ENCODE results near the gene WDR90.

WDR90 gene

DNA sequence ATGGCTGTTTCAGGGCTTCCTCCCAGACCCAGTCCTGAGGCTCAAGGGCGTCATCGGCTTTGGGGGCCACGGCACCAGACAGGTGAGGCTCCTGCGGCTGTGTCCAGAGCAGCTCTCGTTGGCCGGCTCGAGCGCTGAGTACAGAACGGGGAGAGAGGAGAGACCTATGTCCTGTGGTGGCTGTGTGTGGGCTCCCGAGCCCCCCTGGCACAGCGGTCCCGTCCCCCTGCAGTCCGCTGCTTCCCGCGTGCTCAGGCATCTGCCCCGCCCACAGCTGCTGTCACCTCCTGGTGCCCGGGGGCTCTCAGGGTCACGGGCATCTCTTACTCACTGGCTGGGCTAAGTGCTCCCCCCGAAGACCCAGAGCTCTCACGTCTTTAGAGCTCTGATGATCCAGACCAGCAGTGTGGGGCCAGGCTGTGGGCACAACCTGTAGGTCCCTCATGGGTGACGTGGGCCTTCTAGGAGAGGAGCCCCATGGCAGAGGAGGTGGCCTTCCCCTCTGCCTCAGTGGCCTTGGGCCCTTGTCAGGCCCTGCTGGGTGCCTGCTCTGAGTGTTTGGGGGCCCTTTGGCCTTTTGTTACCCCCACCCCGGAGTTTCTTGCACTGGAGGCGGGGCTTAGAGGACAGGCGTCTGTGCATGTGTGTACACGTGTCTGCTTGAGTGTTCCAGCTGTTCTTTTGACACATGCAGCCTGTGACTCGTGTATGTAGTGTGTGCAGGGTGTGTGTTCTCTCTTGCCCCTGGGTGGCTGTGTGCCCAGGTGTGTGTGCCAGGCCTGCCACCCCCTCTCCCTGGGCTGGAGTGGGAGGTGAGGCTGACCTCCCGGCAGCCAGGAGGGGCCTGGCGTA is 3.5 kb downstream of the WDR90 start:
- no peak overlapping the region for H3K4me3 ChIP-seq (ENCODE audit: low read length)
- TF ChIP-seq ZNF274 (IDR thresholded peaks at IDR 0.05; ENCODE audit: low read depth, low read length), result no peak

- TF ChIP-seq ZNF274 (IDR thresholded peaks at IDR 0.05; ENCODE audit: low read depth, low read length), result no peak
- no peak overlapping the region for H3K4me3 ChIP-seq (ENCODE audit: low read length)
Measured at GRCh38 chr16:654034-654433, 4.9 kb downstream of the WDR90 start.

- no peak overlapping the region for H3K4me3 ChIP-seq (ENCODE audit: low read length)
- TF ChIP-seq ZNF274 (IDR thresholded peaks at IDR 0.05; ENCODE audit: low read depth, low read length), result no peak
Measured at GRCh38 chr16:657487-657886, 8.3 kb downstream of the WDR90 start.

GRCh38 chr16:658679-659571 is 9.8 kb downstream of the WDR90 start:
- H3K4me3 ChIP-seq (ENCODE audit: low read length), result no peak overlapping the region
- TF ChIP-seq ZNF274 (IDR thresholded peaks at IDR 0.05; ENCODE audit: low read depth, low read length), result no peak

GRCh38 chr16:659618-660017 is 10.5 kb downstream of the WDR90 start:
- TF ChIP-seq ZNF274 (IDR thresholded peaks at IDR 0.05; ENCODE audit: low read depth, low read length), result no peak
- no peak overlapping the region for H3K4me3 ChIP-seq (ENCODE audit: low read length)

DNA sequence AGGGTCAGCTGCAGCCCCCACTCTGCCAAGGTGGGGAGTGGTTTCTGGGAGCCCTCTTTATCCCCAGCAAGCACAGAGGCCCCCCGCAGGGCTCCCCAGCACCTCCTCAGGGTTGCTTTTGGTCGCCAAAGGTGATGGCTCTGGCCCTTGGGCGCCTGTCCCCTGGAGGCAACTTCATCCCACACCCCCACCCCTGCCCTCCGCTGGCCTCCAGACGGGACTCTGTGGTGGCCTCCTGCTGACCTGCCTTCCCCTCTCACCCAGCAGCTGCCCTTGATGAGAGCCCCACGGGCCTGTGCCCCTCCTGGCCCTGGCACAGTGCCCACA is 10.9 kb downstream of the WDR90 start:
- no peak overlapping the region for H3K4me3 ChIP-seq (ENCODE audit: low read length)
- no peak for TF ChIP-seq ZNF274 (IDR thresholded peaks at IDR 0.05; ENCODE audit: low read depth, low read length)

GRCh38 chr16:660459-661183 is 11.5 kb downstream of the WDR90 start:
- TF ChIP-seq ZNF274 (IDR thresholded peaks at IDR 0.05; ENCODE audit: low read depth, low read length), result no peak
- no peak overlapping the region for H3K4me3 ChIP-seq (ENCODE audit: low read length)

- TF ChIP-seq ZNF274 (IDR thresholded peaks at IDR 0.05; ENCODE audit: low read depth, low read length), result no peak
- H3K4me3 ChIP-seq (ENCODE audit: low read length), result no peak overlapping the region
Measured at GRCh38 chr16:661184-661821, 12.1 kb downstream of the WDR90 start.

DNA sequence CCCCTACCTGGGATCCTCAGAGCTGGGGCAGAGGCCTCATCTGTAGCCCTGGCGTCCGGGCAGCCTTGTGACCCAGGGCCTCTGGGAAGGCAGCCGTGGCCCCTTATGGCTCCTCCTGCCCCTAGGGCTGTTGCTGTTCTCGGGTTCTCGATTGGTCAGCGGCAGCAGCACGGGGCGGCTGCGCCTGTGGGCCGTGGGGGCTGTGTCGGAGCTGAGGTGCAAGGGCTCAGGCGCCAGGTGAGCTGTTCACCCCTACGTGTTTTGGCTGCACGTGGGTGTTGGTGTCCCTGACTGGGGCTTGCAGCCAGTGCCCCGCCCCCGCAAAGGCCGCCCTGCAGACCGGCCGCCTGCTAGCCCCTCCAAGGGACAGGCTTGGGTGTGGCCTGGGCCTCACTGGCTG is 12.9 kb downstream of the WDR90 start:
- H3K4me3 ChIP-seq (ENCODE audit: low read length), result no peak overlapping the region
- no peak for TF ChIP-seq ZNF274 (IDR thresholded peaks at IDR 0.05; ENCODE audit: low read depth, low read length)

- H3K4me3 ChIP-seq (ENCODE audit: low read length), result no peak overlapping the region
- TF ChIP-seq ZNF274 (IDR thresholded peaks at IDR 0.05; ENCODE audit: low read depth, low read length), result no peak
Measured at GRCh38 chr16:662597-662996, 13.4 kb downstream of the WDR90 start.

GRCh38 chr16:666572-666971 is 17.4 kb downstream of the WDR90 start:
- no peak overlapping the region for H3K4me3 ChIP-seq (ENCODE audit: low read length)
- TF ChIP-seq ZNF274 (IDR thresholded peaks at IDR 0.05; ENCODE audit: low read depth, low read length), result no peak

GRCh38 chr16:667113-667779 is 18.1 kb downstream of the WDR90 start:
- no peak for TF ChIP-seq ZNF274 (IDR thresholded peaks at IDR 0.05; ENCODE audit: low read depth, low read length)
- no peak overlapping the region for H3K4me3 ChIP-seq (ENCODE audit: low read length)

- no peak for TF ChIP-seq ZNF274 (IDR thresholded peaks at IDR 0.05; ENCODE audit: low read depth, low read length)
- H3K4me3 ChIP-seq (ENCODE audit: low read length), result peak within 1 kb of the TSS; percentile 79
Measured at GRCh38 chr16:667780-668518, 18.8 kb downstream of the WDR90 start, which contains the start of gene RHOT2. TSS of gene RHOT2 (plus strand) at chr16:668132. CDS start at chr16:668200, 68 bp downstream.
